Stimulated activated CD4-positive, alpha-beta T cell treated with anti-CD3 and anti-CD28 coated beads, Interleukin-2, amount 100 ng/mL, for 48 hours (primary cell): ENCODE data around the gene PRKAB1.

Experiments used
- DNase-seq, 2 donors: peaks; one replicate each; pipeline ENCODE4 v3.0.0-alpha.2; 2020

PRKAB1 gene

GRCh38 chr12:119664642-119665041 is 3.3 kb upstream of the PRKAB1 start:
- DNase-seq: no peak

GRCh38 chr12:119665164-119665929 is 2.6 kb upstream of the PRKAB1 start:
- DNase-seq: no peak

- DNase-seq: no peak
Measured at GRCh38 chr12:119666226-119666795, 1.6 kb upstream of the PRKAB1 start.

- no peak for DNase-seq
Measured at GRCh38 chr12:119666900-119667576, 895 bp upstream of the PRKAB1 start.

GRCh38 chr12:119668324-119668841 is 450 bp downstream of the PRKAB1 start:
- DNase-seq: peak in 1 of 2 donors; percentile 12

GRCh38 chr12:119669744-119670472 is 2.0 kb downstream of the PRKAB1 start:
- no peak for DNase-seq

- DNase-seq: no peak
Measured at GRCh38 chr12:119671070-119671469, 3.1 kb downstream of the PRKAB1 start.

- DNase-seq: no peak
Measured at GRCh38 chr12:119672194-119672593, 4.3 kb downstream of the PRKAB1 start.

- no peak for DNase-seq
Measured at GRCh38 chr12:119673634-119674033, 5.7 kb downstream of the PRKAB1 start.

- DNase-seq: no peak
Measured at GRCh38 chr12:119674560-119674959, 6.6 kb downstream of the PRKAB1 start.

GRCh38 chr12:119676022-119676421 is 8.1 kb downstream of the PRKAB1 start:
- DNase-seq: no peak

- DNase-seq: no peak
Measured at GRCh38 chr12:119676573-119676972, 8.6 kb downstream of the PRKAB1 start.

GRCh38 chr12:119678459-119678858 is 10.5 kb downstream of the PRKAB1 start:
- no peak for DNase-seq

GRCh38 chr12:119679081-119679480 is 11.1 kb downstream of the PRKAB1 start:
- DNase-seq: no peak

GRCh38 chr12:119679490-119679889 is 11.6 kb downstream of the PRKAB1 start:
- no peak for DNase-seq

GRCh38 chr12:119681111-119681510 is 13.2 kb downstream of the PRKAB1 start:
- no peak for DNase-seq

- no peak for DNase-seq
Measured at GRCh38 chr12:119681728-119682638, 14.1 kb downstream of the PRKAB1 start.

GRCh38 chr12:119682639-119683252 is 14.8 kb downstream of the PRKAB1 start:
- no peak for DNase-seq

- DNase-seq: no peak
Measured at GRCh38 chr12:119683413-119683812, 15.5 kb downstream of the PRKAB1 start.

- DNase-seq: no peak
Measured at GRCh38 chr12:119683816-119684215, 15.9 kb downstream of the PRKAB1 start.

- DNase-seq: no peak
Measured at GRCh38 chr12:119684711-119685369, 16.9 kb downstream of the PRKAB1 start.
